HUDEP-2 (cell line): ENCODE results near the gene NELFCD.
A peak's percentile ranks its signal among the peaks of the same experiment; 100 is the strongest.
"Not testable (repeated sequence)": the region's sequence is repeated elsewhere in the genome, so short reads cannot be mapped to it uniquely, and the experiment has no call there.

Experiments
- DNase-seq, 76 experiments: peaks; one replicate each; lab custom pipeline; 2025; ENCODE audit not compliant: unreplicated experiment in 76 of 76; lab: John Stamatoyannopoulos, UW

Gene NELFCD

GRCh38 chr20:58971429-58971828 lies 9.6 kb upstream of the NELFCD start:
- no peak for DNase-seq

DNA sequence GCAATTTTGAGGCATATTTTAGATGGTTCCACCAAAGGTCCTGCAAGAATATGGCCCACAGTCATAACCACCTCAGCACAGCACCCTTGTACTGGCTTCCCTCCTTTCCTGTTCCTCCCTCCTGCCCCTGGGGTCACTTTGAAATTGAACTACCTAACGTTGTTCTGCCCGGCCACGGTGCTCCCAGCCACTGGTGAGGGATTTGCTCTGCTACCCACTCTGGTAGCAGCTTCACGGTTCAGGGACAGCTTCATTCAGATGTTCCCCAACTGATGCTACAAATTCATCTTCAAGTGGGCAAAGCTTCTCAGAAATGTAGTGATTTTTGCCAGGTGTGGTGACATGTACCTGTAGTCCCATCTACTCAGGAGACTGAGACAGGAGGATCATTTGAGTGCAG lies 7.9 kb upstream of the NELFCD start:
- DNase-seq, result no peak

- no peak for DNase-seq
Observed at GRCh38 chr20:58973866-58974265, 7.2 kb upstream of the NELFCD start.

- no peak for DNase-seq
Observed at GRCh38 chr20:58975353-58975752, 5.7 kb upstream of the NELFCD start.

DNA sequence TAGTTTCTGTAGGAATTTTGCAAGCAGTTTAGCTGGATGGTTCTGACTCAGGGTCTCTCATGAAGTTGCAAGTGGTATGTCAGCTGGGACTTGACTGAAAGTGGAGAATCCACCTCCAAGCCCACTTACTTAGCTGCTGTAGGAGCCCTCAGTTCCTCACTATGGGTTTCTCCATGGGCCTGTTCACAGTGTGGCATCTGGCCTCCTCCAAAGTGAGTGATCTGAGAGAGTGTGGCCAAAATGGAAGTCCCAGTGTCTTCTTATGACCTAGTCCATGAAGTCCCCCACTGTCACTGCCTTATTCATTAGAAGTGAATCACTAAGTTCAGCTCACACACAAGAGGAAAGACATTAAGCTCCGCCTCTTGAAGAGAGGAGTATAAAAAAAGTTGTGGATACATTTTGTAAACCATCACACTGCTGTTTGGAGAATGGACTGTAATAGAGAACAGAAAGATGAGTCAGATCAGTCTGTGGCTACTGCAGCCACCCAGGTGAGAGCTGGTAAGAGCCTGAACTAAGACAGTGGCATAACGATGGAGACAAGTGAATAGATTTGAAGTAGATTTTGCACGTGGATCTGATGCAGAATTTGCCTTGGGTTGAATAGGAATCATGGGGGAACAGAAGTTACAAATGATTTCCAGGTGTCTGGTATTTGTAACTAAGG lies 4.9 kb upstream of the NELFCD start:
- DNase-seq, result no peak

DNA sequence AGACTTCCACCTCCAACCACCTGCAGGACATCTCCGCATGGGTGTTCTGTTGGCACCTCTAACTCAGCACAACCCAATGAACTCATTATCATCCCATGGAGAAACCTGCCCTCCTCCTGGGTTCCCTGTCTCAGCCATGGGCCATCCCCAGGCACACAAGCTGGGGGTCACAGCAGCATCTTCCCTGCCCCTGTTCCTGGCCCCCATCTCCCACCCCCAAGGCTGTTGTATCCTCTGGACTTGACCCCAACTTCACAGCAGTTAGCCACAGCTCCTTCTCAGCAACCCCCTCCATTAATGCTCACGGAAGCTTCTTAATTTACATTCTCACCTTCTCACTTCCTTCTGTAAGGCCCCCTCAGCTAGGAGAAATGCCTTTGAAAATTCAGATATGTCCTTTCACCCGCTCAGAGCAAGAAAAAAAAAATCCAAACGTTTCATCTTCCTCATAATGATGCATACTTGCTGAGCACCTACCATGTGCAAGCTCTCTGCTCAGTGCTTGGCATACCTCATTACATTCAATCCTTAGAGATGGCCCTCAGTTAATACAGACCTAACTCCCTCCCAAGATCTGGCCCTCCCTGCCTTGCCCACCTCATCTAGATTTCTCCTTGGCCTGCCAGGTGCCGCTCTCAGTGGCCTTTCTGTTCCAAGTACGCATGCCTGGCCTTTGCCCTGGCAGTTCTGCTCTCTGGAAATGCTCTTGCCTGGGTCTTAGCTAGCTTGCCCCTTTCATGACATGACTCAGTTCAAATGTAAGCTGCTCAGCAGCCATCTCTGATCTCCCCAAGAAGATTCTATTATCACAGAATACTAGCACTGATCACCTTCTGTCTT lies 2.5 kb upstream of the NELFCD start:
- no peak for DNase-seq

GRCh38 chr20:58981628-58982364 lies 740 bp downstream of the NELFCD start:
- DNase-seq, result peak in 17 of 76 experiments; percentile 6 to 32 (median 15)

GRCh38 chr20:58982406-58983114 lies 1.5 kb downstream of the NELFCD start:
- peak in 57 of 76 experiments; percentile 9 to 77 (median 44) for DNase-seq

GRCh38 chr20:58983115-58983468 lies 2.0 kb downstream of the NELFCD start:
- not testable (repeated sequence) for DNase-seq

- DNase-seq, result no peak
Observed at GRCh38 chr20:58984691-58985090, 3.6 kb downstream of the NELFCD start.

GRCh38 chr20:58985656-58986055 lies 4.6 kb downstream of the NELFCD start:
- DNase-seq, result no peak

GRCh38 chr20:58986286-58986967 lies 5.4 kb downstream of the NELFCD start:
- no peak for DNase-seq

- DNase-seq, result no peak
Observed at GRCh38 chr20:58986968-58987517, 6.0 kb downstream of the NELFCD start.

DNA sequence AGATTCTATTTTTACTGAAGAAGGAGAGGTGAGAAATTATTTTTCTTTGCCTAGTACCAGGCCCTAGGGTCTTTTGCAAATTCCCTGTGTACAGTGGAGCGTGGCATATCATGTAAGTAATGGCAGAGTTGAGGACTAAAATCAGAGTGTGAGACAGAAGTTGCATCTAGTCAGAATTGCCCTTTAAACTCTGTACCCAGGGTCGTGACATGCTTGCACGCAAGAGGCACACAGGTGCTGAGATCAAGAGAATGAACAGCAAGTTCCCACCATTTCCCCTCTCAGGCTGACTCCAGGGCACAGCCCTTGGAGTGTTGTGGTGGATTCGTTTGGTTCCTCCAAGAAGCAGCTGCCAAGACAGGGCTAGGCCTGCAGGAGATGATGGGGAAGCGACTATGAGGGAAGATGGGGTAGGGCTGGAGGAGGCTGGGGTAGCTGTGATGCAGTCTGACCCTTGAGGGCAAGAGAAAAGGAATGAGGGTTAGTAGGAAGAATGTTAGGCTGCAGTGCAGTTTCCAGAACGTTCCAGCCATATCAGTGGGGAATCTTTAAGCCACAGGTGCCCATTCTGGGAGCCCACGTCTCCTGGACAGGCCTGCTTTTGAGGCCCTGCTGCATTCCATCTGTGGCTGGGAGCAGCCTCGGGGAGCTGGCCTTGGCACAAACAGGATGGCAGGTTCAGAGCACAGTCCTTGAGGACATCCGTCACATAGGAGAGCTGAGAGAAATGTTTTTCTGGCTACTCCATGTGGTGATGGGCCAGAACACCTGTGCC lies 6.9 kb downstream of the NELFCD start:
- DNase-seq, result no peak

- DNase-seq, result no peak
Observed at GRCh38 chr20:58988565-58988882, 7.5 kb downstream of the NELFCD start.

DNA sequence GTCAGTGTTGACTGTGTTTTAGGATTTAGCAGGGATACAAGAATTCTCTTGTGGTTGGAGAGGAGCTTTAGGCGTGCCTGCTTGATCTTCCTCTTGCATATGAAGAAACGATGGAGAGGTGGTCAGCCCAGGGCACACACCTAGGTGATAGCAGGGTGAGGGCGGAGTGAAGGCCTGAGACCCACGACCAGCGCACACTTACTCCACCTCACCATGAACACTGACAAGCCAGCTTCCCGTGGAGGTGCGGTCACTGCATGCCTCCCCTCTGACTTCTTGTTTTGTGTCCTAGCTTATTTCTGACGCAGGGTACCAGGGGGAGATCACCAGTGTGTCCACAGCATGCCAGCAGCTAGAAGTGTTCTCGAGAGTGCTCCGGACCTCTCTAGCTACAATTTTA lies 8.1 kb downstream of the NELFCD start:
- no peak for DNase-seq

DNA sequence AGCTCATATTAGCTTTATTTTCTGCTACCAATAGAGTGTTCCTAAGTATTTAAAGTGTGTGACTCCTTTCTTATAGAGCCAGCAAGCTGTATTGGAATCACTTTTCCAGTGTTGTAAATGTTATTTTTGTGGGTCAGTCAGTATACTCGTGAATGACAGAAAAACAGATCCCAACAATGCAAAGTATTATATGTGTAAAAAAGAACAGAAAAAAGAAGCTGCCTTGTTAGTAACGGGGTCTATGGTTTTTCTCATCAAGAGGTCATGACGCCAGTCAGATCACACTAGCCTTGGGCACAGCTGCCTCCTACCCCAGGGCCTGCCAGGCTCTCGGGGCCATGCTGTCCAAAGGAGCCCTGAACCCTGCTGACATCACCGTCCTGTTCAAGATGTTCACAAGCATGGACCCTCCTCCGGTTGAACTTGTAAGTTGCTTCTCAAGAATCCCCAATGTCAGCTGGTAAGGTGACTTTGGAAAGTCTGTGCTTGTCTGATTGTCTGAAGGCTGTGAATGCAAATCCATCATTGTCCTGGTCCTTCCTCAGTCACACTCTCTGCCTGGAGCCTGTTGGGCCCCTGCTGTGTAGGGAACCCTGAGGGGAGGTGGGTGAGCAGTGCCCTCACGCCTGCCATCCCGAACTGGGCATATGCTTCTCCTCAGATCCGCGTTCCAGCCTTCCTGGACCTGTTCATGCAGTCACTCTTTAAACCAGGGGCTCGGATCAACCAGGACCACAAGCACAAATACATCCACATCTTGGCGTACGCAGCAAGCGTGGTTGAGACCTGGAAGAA lies 9.8 kb downstream of the NELFCD start:
- no peak for DNase-seq

- DNase-seq, result no peak
Observed at GRCh38 chr20:58991715-58992114, 10.7 kb downstream of the NELFCD start.

- DNase-seq, result no peak
Observed at GRCh38 chr20:58992911-58993310, 11.9 kb downstream of the NELFCD start.
